Measurements from ENCODE around the gene DLEC1. TPM values are rescaled to one million over a fixed set of nuclear protein-coding genes. Genes with fewer than 3 reads are reported as not detected.
A peak's percentile ranks its signal among the peaks of the same experiment; 100 is the strongest.
"Not testable (repeated sequence)": the region's sequence is repeated elsewhere in the genome, so short reads cannot be mapped to it uniquely, and the experiment has no call there.

Gene DLEC1
- polyA plus RNA-seq, 5 donors = 2.3 to 10.4 (median 7.8) TPM

DNA sequence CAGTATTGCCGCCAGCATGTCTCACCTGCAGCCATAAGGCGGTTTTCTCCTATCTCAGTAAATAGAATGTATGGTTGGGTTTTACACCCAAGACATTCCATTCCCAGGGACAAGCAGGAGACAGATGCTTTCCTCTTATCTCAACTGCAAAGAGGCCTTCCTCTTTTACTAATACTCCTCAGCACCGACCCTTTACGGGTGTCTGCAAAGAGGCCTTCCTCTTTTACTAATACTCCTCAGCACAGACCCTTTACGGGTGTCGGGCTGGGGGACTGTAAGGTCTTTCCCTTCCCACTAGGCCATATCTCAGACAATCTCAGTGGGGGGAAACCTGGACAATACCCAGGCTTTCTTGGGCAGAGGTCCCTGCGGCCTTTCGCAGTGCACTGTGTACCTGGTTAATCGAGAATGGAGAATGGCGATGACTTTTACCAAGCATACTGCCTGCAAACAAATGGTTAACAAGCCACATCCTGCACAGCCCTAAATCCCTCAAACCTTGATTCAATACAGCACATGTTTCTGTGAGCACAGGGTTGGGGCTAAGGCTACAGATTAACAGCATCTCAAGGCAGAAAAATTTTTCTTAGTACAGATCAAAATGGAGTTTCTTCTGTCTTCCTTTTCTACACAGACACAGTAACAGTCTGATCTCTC lies 96.7 kb downstream of the DLEC1 start:
- DNase-seq = not testable (repeated sequence)

DNA sequence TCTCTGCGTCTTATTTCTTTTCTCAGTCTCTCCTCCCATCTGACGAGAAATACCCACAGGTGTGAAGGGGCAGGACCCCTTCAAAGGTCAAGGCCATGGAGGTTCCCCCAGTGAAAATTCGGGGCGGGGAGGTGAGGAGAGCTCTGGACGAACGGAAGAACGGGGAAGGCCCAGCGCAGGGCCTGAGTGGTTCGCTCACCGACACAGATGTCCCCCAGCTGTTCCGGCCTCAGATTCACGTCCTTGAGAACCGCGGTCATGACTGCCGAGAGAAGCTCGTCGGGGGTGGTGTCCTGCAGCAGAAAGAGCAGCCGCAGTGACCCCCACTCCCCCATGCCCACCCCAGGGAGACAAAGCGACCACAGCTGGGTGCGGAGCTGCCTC lies 97.4 kb downstream of the DLEC1 start:
- peak in 1 of 2 donors; percentile 31 for DNase-seq

DNA sequence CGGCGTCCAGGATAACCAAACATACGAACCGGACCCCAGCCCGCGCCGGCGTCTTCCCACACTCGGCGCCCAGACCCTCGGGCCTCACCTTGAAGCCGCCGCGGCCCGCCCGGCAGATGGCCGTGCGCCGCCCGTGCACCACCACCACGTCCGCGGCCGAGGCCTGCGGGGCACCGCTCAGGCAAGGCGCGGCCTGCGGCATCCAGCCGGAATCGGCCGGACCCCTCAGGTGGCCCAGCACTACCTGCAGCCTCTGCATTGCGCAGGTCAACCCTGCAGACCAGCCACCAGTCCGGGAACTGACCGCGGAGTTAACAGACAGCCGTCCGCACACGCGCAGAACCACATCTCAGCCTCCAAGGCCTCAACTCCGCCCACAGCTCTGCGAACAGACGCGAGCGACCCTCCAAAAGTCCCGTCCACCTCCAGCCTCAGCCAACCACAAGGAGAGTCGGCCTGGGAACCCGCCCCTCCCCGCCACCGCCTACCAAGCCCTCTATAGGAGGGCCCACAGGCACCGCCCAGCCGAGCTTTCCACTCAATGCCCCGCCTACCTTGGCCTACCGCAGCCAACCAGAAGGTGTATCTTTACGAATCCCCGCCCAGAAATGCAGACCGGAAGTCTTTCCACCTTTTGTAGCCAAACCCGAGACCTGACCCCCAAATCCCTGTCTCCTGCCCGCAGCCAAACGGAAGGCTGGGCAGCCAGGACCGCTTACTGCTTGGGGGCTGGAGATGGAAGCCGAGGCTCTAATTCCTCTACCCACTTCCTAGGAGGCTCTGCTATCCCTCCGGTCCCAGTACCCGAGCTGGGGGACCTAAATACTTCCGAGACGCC lies 98.0 kb downstream of the DLEC1 start, which contains the start of gene ACAA1:
TSS of gene ACAA1 (minus strand) at position 351 of the 838 bp plus-strand sequence. CDS start at position 259, 92 bp downstream.
- DNase-seq = peak; percentile 97 to 99

DNA sequence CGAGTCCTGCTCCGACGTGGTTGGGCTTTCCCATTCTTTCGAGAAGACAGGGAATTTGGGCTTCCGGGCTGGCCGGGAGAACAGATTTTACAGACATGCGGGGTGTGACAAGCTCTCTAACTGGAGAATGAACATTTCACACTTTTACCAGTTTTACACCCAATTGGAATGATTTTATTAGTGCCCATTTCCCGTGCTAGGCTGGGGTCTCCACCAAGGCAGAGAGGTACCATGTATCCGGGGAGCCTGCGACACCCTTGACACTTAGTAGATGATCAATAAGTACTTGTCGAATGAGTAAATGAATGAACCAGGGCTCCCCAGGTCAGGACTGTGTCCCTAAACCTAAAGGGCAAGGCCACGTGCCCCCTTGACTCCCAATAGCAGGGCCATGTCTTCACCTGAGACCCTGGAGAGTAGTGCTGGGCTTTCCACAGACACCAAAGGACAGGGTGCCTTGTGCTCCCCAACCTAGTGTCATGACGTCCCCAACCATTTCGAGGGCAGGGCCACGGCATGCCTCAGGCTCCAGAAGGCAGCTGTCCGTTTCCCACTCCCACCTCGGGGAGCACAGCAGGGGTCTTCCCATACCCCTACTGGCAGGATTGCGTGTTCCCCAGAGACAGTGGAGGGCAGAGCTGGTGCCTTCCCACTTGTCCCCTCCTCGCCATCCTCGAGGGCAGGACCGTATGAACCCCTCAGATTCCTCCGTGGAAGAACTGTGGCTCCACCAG lies 98.8 kb downstream of the DLEC1 start:
- peak in 1 of 2 donors; percentile 17 for DNase-seq

DNA sequence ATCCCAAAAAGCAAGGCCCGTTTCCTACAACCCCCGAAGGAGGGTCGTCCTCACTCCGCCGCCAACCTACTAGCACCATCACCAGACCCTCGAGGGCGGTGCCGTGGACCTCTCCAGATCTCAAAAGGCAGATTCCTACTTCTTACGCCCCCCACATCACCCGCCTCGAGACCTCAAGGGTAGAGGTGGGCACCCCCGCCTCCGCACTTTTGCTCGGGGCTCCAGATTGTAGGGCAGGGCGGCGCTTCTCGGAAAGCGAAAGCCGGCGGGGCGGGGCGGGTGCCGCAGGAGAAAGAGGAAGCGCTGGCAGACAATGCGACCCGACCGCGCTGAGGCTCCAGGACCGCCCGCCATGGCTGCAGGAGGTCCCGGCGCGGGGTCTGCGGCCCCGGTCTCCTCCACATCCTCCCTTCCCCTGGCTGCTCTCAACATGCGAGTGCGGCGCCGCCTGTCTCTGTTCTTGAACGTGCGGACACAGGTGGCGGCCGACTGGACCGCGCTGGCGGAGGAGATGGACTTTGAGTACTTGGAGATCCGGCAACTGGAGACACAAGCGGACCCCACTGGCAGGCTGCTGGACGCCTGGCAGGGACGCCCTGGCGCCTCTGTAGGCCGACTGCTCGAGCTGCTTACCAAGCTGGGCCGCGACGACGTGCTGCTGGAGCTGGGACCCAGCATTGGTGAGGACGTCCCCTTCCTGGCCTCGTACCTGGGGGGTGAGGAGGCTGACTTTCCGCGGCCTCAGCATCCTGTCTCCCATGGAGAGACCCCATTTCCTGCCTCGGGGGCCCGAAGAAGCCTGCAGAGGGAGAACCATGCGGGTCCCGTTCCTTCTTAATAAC lies 99.6 kb downstream of the DLEC1 start, which contains the start of gene MYD88:
TSS of gene MYD88 (plus strand) at position 313 of the 842 bp plus-strand sequence. CDS start at position 353, 40 bp downstream.
- DNase-seq = peak; percentile 58 to 68

DNA sequence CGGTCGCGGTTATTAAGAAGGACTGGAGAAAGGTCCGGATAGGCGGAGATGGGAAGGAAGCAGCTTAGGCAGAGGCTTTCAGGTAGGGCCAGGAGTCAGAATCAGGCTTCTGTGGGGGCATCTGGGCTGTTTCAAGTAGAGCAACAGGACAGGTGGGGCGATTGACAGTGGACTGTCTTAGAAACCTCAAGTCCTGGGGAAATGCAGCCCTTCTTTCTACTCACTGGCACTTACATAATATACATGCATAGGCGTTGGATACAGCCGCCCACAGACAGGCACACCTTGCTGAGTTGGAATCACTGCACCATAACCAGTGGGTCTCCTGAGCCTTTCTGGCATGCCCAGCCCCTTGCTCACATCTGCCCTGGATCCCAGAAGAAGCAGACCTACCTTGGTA lies 100.2 kb downstream of the DLEC1 start:
- DNase-seq = no peak

DNA sequence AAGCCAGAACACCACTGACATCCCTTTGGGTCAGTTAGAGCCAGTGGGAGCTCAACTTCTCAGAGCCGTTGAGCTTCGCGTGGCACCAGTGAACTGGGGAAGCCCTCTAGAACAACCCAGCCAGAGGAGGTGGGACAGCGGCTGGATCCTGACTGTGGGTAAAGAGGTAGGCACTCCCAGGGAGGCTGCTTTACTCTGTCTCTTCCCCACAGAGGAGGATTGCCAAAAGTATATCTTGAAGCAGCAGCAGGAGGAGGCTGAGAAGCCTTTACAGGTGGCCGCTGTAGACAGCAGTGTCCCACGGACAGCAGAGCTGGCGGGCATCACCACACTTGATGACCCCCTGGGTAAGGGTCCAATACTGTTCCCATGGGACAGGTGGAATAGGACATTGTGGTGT lies 100.6 kb downstream of the DLEC1 start:
- DNase-seq = no peak

DNA sequence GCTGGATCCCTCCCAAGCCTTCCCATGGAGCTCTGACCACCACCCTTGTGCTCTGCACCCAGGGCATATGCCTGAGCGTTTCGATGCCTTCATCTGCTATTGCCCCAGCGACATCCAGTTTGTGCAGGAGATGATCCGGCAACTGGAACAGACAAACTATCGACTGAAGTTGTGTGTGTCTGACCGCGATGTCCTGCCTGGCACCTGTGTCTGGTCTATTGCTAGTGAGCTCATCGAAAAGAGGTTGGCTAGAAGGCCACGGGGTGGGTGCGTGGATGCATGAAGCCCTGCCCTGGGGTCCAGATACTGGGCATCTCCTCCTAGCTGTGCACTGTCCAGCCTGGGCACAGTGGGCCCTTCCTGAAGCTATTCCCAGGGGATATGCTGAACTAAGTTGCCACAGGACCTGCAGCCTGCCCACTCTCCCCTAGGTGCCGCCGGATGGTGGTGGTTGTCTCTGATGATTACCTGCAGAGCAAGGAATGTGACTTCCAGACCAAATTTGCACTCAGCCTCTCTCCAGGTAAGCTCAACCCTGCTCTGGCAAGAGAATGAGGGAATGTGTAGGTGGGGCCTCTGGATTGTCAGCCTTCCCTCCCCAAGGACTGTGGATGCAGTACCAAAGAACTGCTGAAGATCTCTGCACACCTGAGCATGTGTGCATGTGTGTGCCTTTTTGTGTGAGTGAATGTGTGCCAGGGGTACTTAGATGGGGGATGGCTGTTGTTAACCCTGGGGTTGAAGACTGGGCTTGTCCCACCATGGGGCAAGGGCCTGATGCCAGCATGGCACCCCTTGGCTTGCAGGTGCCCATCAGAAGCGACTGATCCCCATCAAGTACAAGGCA lies 101.5 kb downstream of the DLEC1 start:
- no peak for DNase-seq

DNA sequence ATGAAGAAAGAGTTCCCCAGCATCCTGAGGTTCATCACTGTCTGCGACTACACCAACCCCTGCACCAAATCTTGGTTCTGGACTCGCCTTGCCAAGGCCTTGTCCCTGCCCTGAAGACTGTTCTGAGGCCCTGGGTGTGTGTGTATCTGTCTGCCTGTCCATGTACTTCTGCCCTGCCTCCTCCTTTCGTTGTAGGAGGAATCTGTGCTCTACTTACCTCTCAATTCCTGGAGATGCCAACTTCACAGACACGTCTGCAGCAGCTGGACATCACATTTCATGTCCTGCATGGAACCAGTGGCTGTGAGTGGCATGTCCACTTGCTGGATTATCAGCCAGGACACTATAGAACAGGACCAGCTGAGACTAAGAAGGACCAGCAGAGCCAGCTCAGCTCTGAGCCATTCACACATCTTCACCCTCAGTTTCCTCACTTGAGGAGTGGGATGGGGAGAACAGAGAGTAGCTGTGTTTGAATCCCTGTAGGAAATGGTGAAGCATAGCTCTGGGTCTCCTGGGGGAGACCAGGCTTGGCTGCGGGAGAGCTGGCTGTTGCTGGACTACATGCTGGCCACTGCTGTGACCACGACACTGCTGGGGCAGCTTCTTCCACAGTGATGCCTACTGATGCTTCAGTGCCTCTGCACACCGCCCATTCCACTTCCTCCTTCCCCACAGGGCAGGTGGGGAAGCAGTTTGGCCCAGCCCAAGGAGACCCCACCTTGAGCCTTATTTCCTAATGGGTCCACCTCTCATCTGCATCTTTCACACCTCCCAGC lies 102.4 kb downstream of the DLEC1 start:
- DNase-seq = no peak

DNA sequence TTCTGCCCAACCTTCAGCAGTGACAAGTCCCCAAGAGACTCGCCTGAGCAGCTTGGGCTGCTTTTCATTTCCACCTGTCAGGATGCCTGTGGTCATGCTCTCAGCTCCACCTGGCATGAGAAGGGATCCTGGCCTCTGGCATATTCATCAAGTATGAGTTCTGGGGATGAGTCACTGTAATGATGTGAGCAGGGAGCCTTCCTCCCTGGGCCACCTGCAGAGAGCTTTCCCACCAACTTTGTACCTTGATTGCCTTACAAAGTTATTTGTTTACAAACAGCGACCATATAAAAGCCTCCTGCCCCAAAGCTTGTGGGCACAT lies 102.9 kb downstream of the DLEC1 start:
- no peak for DNase-seq

DNA sequence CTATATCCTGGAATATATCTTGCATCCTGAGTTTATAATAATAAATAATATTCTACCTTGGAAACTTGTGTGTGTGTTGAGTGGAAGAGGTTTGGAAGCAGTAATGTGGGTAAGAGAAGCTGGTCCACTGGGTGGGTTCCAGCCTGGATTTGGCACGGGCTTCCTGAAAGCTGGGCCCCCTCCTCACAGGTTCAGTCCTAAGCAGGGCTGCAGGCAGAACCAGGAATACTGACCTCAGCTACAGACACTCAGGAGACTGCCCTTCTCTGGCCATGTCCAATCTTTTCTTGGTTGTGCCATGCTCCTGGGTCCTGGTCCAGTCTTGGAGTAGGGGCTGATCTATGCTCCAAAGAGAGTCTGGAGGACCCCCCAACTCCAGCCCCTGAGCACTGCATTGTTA lies 104.0 kb downstream of the DLEC1 start:
- no peak for DNase-seq

DNA sequence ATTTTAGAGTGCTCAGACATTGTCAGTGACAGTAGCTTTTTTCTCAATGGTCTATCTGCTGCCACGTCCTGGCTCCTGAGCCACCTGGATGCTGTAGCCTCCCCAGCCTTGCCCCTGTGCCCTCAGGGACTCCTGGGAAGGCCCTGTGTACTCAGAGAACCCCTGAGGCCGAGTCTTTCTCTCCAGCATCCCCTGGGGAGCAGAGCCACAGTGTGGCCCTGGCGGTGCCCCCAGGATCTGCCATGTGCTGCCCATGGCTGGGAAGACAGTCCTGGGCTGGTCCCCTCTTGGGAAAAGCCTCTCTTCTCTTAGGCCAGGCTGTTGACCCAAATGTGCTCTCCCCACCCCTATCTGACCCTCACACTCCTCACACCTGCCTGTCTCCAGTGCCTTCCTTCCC lies 104.5 kb downstream of the DLEC1 start:
- no peak for DNase-seq

DNA sequence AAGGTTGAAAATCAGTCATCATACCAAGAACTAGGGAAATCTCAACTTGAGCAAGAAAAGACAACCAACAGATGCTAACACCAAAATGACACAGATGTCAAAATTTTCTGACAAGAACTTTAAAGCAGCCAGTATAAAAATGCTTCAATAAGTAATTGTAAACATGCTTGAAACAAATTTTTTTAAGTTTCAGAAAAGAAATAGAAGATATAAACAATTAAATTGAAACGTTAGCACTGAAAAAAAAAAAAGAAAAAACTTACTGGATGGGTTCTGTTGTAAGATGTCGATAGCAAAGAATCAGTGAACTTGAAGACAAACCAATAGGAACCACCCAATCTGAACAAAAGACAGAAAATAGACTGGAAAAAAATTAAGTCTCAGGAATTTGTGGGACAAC lies 107.5 kb downstream of the DLEC1 start:
- no peak for DNase-seq

DNA sequence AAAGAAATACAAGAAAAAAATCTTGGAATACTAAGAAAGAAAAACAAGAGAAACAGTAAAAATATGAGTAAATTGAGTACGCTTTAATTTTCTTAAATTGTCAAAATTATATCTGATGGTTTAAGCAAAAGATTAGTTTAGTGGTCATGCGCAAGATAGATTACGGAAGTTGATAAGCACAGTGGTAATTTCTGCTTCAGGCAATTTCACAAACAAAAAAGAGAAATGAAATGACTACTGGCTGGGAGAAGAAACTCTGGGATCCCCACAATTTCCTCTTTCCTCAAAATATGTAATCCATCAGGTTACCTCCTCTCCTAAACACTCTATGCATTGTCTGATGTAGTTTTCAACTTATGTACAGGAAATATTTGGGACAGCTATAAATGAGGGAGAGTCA lies 108.4 kb downstream of the DLEC1 start:
- no peak for DNase-seq

DNA sequence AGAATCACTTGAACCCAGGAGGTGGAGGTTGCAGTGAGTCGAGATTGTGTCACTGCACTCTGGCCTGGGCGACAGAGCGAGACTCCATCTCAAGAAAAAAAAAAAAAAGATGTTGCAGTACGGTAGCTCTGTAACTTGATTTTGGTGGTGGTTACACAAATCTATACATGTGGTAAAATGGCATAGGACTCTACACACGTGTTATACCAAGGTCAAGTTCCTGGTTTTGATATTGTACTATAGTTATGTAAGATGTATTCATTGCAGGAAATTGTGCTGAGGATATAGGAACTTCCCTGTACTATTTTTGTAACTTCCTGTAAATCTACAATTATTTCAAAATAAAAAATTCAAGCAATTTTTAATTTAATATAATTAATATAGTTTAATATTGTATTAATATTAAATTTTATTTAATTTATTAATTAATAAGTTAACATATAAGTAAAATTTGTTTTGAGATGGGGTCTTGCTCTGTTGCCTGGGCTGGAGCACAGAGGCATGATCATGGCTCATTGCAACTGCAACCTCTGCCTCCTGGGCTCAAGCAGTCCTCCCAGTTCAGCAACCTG lies 109.4 kb downstream of the DLEC1 start:
- DNase-seq = no peak

DNA sequence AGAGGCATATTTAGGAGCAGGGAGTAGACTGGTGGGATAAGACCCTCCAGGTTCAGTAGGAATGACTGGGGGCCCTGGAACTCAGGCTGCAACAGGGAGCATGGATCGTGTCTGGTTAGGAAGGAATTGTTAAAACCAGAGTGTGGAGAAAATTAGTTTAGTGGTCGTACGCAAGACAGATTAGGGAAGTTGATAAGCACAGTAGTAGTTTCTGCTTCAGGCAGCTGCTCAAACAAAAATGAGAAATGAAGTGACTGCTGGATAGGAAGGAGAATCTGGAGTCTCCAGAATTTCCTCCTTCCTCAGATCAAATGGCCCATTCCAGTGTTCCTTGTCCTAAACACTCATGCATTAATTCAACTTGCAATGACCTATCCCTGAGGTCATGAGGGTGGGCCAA lies 110.7 kb downstream of the DLEC1 start:
- no peak for DNase-seq

DNA sequence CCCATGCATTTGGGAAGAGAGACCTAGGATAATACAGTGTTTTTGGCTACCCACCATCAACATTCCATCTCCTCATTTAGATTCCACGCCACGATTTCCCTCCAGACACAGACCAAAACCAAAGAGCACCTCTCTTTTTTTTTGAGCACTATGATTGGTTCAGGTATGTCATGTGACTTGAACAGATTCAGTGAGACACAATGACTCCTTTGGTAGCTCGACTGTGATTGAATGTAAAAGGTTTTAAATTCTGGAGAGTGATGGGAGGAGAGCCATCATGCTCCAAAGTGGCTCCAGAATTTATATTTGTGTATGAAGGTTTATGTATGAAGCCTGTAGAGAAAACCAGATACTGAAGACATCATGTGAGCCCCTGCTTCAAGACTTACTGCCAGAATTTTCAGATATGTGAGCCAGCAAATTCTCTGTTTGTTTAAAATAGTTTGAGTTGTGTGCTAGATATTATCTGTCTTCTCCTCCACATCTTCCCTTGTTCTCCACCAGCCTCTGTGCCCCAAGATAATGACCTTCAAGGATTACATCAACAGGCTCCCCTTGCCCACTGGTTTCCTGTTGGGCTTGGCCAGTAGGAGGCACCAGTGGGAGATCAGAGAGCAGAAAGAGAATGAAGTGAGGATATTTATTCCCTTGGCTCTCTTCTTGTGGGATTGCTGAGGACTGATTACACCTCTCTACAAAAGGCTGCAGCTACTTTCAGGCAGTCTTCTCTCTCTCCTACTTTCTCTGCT lies 111.9 kb downstream of the DLEC1 start:
- no peak for DNase-seq

DNA sequence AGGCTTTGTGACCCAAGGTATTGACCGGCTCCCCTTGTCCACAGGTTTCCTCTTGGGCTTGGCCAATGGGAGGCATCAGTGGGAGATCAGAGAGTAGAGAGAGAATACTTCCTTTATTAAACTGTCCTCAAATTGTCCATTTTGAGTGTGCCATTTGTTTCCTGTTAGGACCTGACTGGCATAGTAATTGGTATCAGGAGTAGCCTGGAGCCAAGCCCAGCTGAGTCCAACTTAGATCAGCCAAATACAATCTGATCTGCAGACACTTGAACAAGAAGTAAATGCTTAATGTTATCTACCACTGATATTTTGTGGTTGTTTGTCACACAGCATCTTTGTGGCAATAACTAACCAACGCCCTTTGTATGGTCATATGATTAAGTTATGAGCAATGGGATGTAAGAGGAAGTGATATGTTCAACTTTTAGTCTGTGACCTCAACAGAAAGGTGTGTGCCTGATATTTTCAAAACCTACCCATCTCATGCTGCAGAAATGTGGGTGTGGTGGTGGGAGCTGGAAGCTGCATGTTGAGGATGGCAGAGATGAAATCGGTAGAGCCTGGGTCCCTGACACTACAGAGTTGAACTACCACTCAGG lies 112.8 kb downstream of the DLEC1 start:
- DNase-seq = no peak

All from right lung (tissue), 5 donors.